Fibroblast of lung (primary cell): Measurements from ENCODE around the gene ZSCAN20. TPM values are rescaled to one million over a fixed set of nuclear protein-coding genes. Genes with fewer than 3 reads are reported as not detected.

ENCODE experiments used
- DNase-seq, 2 donors: peaks; one replicate each; pipeline versions ENCODE4 v3.0.0 to v3.0.0-alpha.2; 2010; ENCODE audit warnings: low read depth in 2 of 2
- H2AFZ ChIP-seq: 2 replicates; pipeline ENCODE4 v1.5.1; 2012; ENCODE audit warnings: low read length, control low read depth, inconsistent platforms
- H3K27ac ChIP-seq: 2 replicates; pipeline ENCODE4 v1.5.1; 2011; ENCODE audit warnings: low read length, control low read depth; ENCODE audit not compliant: insufficient read depth
- H3K27me3 ChIP-seq: 2 replicates; pipeline ENCODE4 v1.5.1; 2011; ENCODE audit warnings: mild to moderate bottlenecking, low read length; ENCODE audit not compliant: control insufficient read depth, insufficient read depth
- H3K36me3 ChIP-seq: 2 replicates; pipeline ENCODE4 v1.5.1; 2011; ENCODE audit warnings: low read length; ENCODE audit not compliant: control insufficient read depth, insufficient read depth
- H3K4me1 ChIP-seq: 2 replicates; pipeline ENCODE4 v1.5.1; 2011; ENCODE audit warnings: low read length; ENCODE audit not compliant: control insufficient read depth, insufficient read depth; ENCODE audit errors: extremely low read depth
- H3K4me2 ChIP-seq: 2 replicates; pipeline ENCODE4 v1.5.1; 2011; ENCODE audit warnings: low read length, control low read depth; ENCODE audit not compliant: insufficient read depth; ENCODE audit errors: extremely low read depth
- H3K4me3 ChIP-seq, 4 experiments: fragments of 200-600 bp in 1 of 4; sonication (generic) in 1 of 4; replicated peaks in 1 of 4; 2 replicates each; pipeline ENCODE4 v1.5.1; 2011 to 2016; ENCODE audit warnings: low read length in 4 of 4, low read depth in 3 of 4, mild to moderate bottlenecking in 3 of 4, control low read depth in 2 of 4, inconsistent platforms in 1 of 4, mixed read lengths in 1 of 4; ENCODE audit not compliant: insufficient read depth in 1 of 4; ENCODE audit errors: control extremely low read depth in 1 of 4
- H3K79me2 ChIP-seq: 2 replicates; pipeline ENCODE4 v1.5.1; 2012; ENCODE audit warnings: mild to moderate bottlenecking, low read length, inconsistent platforms; ENCODE audit not compliant: control insufficient read depth, insufficient read depth
- H3K9ac ChIP-seq: 2 replicates; pipeline ENCODE4 v1.5.1; 2011; ENCODE audit warnings: mild to moderate bottlenecking, low read length, control low read depth; ENCODE audit not compliant: insufficient read depth
- H3K9me3 ChIP-seq: 2 replicates; pipeline ENCODE4 v1.5.1; 2012; ENCODE audit warnings: low read depth, low read length; ENCODE audit not compliant: control insufficient read depth, insufficient read depth
- H4K20me1 ChIP-seq: 2 replicates; pipeline ENCODE4 v1.5.1; 2011; ENCODE audit warnings: low read length; ENCODE audit not compliant: control insufficient read depth, insufficient read depth; ENCODE audit errors: extremely low read depth
- CTCF ChIP-seq, 2 donors: IDR thresholded peaks in 1 of 2; conservative IDR thresholded peaks in 1 of 2; 1 replicate in 1 of 2; 2 replicates in 1 of 2; pipeline ENCODE4 v1.5.1; 2011 to 2012; ENCODE audit warnings: low read length in 2 of 2, control low read depth in 1 of 2, inconsistent platforms in 1 of 2, low read depth in 1 of 2, mild to moderate bottlenecking in 1 of 2
- EZH2 ChIP-seq: IDR thresholded peaks from 2 replicates; pipeline ENCODE4 v1.5.1; 2012; ENCODE audit warnings: low read length, control low read depth, mild to moderate bottlenecking; ENCODE audit errors: missing control alignments
- polyA plus RNA-seq, 2 donors: library from polyadenylated mRNA; depleted of rRNA in 1 of 2; stranded (reverse) in 1 of 2; unstranded in 1 of 2; fragments of >200 nt; gene quantifications; 2 replicates each; pipeline ENCODE4 v1.2.1, GENCODE V29; 2011 to 2012; ENCODE audit warnings: missing spikeins in 1 of 2
- total RNA-seq: library from RNA; depleted of rRNA; stranded (reverse); fragments of >200 nt; gene quantifications from 2 replicates; pipeline ENCODE4 v1.2.1, GENCODE V29; 2014

The ZSCAN20 gene
- total and polyA plus RNA-seq, 2 donors (not counting 1 experiment from before 2014, with no cell fraction given): 3.1 to 13.0 TPM

- Histone ChIP-seq H3K36me3 (no peaks in the 10 kb centered on the region), H2AFZ (no peak overlapping the region), H4K20me1 (no peaks in the 10 kb centered on the region), H3K79me2 (no peaks in the 10 kb centered on the region), H3K27me3 (no peaks in the 10 kb centered on the region), H3K9ac (no peak overlapping the region), H3K4me3 (no peak overlapping the region), H3K27ac (no peak overlapping the region), H3K4me2 (no peak overlapping the region), H3K4me1 (peaks cover 9% of the 10 kb centered on the region), H3K9me3 (no peaks in the 10 kb centered on the region)
- TF ChIP-seq EZH2: no peak
- no peak for TF ChIP-seq CTCF (conservative IDR thresholded peaks at IDR 0.05 in 1 of 2, IDR thresholded peaks at IDR 0.05 in 1 of 2; ENCODE audit: low read depth in 1 of 2, low read length in 2 of 2)
- peak in 1 of 2 donors; percentile 19 for DNase-seq
These were observed 6.3 kb upstream of the ZSCAN20 start for GRCh38 chr1:33466159-33466558.

GRCh38 chr1:33468011-33468410, 4.4 kb upstream of the ZSCAN20 start:
- DNase-seq: no peak
- Histone ChIP-seq H3K36me3 (no peaks in the 10 kb centered on the region), H3K4me3 (no peak overlapping the region), H4K20me1 (no peaks in the 10 kb centered on the region), H3K9ac (no peak overlapping the region), H3K9me3 (no peaks in the 10 kb centered on the region), H3K79me2 (peaks cover 3% of the 10 kb centered on the region), H3K4me2 (no peak overlapping the region), H3K27me3 (no peaks in the 10 kb centered on the region), H3K27ac (no peak overlapping the region), H3K4me1 (peaks cover 13% of the 10 kb centered on the region), H2AFZ (no peak overlapping the region)
- TF ChIP-seq EZH2: no peak
- TF ChIP-seq CTCF (conservative IDR thresholded peaks at IDR 0.05 in 1 of 2, IDR thresholded peaks at IDR 0.05 in 1 of 2; ENCODE audit: low read depth in 1 of 2, low read length in 2 of 2): no peak

DNA sequence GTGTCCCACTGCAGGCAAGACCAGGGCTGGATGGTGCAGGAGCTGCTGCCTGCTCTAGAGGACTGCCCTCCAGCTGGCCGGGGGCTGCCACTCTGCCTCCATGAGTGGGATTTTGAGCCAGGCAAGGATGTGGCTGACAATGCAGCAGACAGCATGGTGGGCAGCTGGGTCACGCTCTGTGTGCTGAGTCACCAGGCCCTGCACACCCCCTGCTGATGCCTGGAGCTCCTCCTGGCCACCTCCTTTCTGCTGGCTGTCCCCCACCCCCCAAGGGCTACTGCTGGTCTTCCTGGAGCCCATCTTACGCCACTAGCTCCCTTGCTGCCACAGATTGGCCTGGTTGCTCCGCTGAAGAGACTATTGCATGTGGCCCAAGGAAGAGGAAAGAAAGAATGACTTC, 3.9 kb upstream of the ZSCAN20 start:
- Histone ChIP-seq H3K27me3 (no peaks in the 10 kb centered on the region), H3K4me3 (no peak overlapping the region), H3K4me1 (peaks cover 16% of the 10 kb centered on the region), H3K27ac (no peak overlapping the region), H3K9ac (no peak overlapping the region), H3K4me2 (no peak overlapping the region), H3K79me2 (peaks cover 5% of the 10 kb centered on the region), H2AFZ (no peak overlapping the region), H3K9me3 (no peaks in the 10 kb centered on the region), H3K36me3 (no peaks in the 10 kb centered on the region), H4K20me1 (no peaks in the 10 kb centered on the region)
- peak in 1 of 2 donors; percentile 27 for DNase-seq
- TF ChIP-seq EZH2 (no peak), CTCF (conservative IDR thresholded peaks at IDR 0.05 in 1 of 2, IDR thresholded peaks at IDR 0.05 in 1 of 2; ENCODE audit: low read depth in 1 of 2, low read length in 2 of 2) (no peak)
